Progenitor cell of endocrine pancreas (in vitro differentiated cells): ENCODE data around the gene DOCK4. TPM values are rescaled to one million over a fixed set of nuclear protein-coding genes. Genes with fewer than 3 reads are reported as not detected.

Experiments used
- DNase-seq: peaks from one replicate; pipeline ENCODE4 v3.0.0; 2021; ENCODE audit warnings: low spot score; ENCODE audit not compliant: unreplicated experiment
- H3K27ac Mint-ChIP-seq: 2 replicates; pipeline ENCODE4 v1.8.0; 2021; ENCODE audit warnings: mild to moderate bottlenecking, moderate library complexity, mixed read lengths
- H3K27me3 Mint-ChIP-seq: 2 replicates; pipeline ENCODE4 v1.8.0; 2021; ENCODE audit warnings: mixed read lengths
- H3K36me3 Mint-ChIP-seq: 2 replicates; pipeline ENCODE4 v1.8.0; 2022; ENCODE audit warnings: mixed read lengths; ENCODE audit not compliant: insufficient read depth
- H3K4me1 Mint-ChIP-seq: 2 replicates; pipeline ENCODE4 v1.8.0; 2021; ENCODE audit warnings: low read depth, mixed read lengths
- H3K4me3 Mint-ChIP-seq: 2 replicates; pipeline ENCODE4 v1.8.0; 2021; ENCODE audit warnings: low read depth, mild to moderate bottlenecking, moderate library complexity, mixed read lengths
- H3K9me3 Mint-ChIP-seq: 2 replicates; pipeline ENCODE4 v1.8.0; 2021; ENCODE audit warnings: low read depth, mixed read lengths
- total RNA-seq: library from RNA; stranded (reverse); gene quantifications from 2 replicates; pipeline ENCODE4 v1.2.1, GENCODE V29; 2021
- TF ChIP-seq, protein P1 (sequence below): fragments of 200-600 bp; sonication (generic); IDR thresholded peaks from one replicate; pipeline ENCODE4 v1.5.0; 2021; ENCODE audit warnings: antibody characterized with exemption, mild to moderate bottlenecking; ENCODE audit not compliant: unreplicated experiment

Gene DOCK4
- total RNA-seq, 1 donor from 2014 or later, result 28.8 TPM

DNA sequence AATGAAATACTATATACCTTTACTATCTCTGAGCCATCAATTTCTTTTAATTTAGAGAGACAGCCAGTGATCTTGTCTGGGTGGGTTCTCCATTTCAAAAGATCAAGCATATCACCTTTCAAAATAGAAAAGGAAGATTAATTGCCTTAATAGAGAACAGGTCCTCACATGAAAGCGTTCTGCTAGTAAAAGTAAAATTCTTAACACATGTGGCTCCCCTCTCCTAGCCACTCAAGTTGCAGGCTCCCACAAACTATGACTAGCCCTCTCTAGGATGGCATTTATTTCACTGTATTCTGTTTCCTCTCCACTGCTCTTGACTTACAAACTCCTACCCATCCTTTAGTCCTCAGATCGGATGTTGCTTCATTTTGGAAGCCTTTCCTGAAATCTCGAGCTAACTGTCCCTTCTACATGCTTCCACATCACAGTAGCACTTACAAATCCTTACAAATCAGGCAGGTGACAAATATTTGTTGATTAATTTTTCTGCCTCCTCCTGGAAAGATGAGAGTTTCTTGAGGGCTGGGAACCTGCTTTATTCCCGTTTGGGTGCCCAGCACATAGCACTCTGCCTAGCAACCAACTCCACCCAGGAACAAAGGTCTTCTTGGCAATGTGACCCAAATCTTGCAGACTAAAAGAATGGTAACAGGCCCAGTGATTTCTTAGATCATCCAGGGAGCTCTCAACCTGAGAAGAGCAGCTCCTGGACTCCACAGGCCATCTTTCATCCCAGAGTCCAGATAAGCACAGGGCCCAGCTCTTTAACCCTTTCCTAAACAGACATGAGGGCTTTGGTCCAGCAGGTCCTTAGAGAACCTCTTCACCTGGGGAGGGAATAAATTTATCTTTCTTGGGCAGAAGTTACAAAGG, 333.5 kb downstream of the DOCK4 start:
- Mint-ChIP-seq H3K27ac (no peak overlapping the region), H3K9me3 (no peaks in the 10 kb centered on the region), H3K4me1 (peaks cover 16% of the 10 kb centered on the region), H3K36me3 (peaks cover 9% of the 10 kb centered on the region), H3K4me3 (no peak overlapping the region), H3K27me3 (no peaks in the 10 kb centered on the region)
- no peak for DNase-seq
- TF ChIP-seq, protein P1, sequence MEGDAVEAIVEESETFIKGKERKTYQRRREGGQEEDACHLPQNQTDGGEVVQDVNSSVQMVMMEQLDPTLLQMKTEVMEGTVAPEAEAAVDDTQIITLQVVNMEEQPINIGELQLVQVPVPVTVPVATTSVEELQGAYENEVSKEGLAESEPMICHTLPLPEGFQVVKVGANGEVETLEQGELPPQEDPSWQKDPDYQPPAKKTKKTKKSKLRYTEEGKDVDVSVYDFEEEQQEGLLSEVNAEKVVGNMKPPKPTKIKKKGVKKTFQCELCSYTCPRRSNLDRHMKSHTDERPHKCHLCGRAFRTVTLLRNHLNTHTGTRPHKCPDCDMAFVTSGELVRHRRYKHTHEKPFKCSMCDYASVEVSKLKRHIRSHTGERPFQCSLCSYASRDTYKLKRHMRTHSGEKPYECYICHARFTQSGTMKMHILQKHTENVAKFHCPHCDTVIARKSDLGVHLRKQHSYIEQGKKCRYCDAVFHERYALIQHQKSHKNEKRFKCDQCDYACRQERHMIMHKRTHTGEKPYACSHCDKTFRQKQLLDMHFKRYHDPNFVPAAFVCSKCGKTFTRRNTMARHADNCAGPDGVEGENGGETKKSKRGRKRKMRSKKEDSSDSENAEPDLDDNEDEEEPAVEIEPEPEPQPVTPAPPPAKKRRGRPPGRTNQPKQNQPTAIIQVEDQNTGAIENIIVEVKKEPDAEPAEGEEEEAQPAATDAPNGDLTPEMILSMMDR, result no peak

DNA sequence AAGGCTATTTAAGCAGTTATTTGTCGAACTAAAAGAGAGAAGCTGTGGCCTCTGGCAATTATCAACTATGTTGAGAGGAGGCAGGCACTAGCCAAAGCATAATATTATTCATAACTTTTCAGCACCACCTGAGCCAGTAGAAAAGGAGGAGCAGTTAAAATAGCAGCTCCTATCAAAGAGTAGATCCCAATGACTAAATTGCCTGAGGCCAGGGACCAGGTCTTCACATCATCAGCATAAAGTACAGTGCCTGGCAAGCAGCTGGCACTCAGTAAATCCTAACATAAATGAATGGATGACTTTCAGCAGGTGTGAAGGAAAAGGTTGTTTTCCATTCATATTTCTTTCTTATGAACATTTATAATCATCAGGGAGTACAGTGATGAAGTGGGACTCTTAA, 334.9 kb downstream of the DOCK4 start:
- no peak for DNase-seq
- Mint-ChIP-seq H3K36me3 (peaks cover 11% of the 10 kb centered on the region), H3K4me3 (no peak overlapping the region), H3K27me3 (no peaks in the 10 kb centered on the region), H3K27ac (no peak overlapping the region), H3K4me1 (peaks cover 16% of the 10 kb centered on the region), H3K9me3 (no peaks in the 10 kb centered on the region)
- TF ChIP-seq, protein P1, result no peak

DNA sequence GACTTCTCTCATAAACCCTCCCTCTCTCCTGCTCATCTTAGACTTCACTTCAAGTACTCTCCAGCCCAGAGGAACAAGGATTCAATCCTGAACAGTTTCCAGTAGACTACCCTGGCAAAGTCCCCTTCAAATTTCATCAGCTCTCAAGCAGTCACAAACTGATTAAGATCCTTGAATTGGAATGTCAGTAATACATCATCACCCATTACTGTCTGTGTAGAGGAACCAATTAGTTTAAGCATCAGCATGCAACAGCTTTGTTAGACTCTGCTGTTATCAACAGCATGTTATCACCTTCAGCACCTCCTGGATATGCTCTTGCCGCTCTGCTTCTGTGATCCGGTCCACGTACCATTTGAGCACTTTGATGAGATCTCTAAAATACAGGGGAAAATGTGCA, 336.9 kb downstream of the DOCK4 start:
- no peaks in the 10 kb centered on the region for H3K27me3 Mint-ChIP-seq
- H3K4me3 Mint-ChIP-seq, result no peak overlapping the region
- peaks cover 19% of the 10 kb centered on the region for H3K36me3 Mint-ChIP-seq
- TF ChIP-seq, protein P1, result no peak
- no peaks in the 10 kb centered on the region for H3K9me3 Mint-ChIP-seq
- peaks cover 19% of the 10 kb centered on the region for H3K4me1 Mint-ChIP-seq
- peak overlapping the region; percentile 12 for H3K27ac Mint-ChIP-seq
- no peak for DNase-seq

DNA sequence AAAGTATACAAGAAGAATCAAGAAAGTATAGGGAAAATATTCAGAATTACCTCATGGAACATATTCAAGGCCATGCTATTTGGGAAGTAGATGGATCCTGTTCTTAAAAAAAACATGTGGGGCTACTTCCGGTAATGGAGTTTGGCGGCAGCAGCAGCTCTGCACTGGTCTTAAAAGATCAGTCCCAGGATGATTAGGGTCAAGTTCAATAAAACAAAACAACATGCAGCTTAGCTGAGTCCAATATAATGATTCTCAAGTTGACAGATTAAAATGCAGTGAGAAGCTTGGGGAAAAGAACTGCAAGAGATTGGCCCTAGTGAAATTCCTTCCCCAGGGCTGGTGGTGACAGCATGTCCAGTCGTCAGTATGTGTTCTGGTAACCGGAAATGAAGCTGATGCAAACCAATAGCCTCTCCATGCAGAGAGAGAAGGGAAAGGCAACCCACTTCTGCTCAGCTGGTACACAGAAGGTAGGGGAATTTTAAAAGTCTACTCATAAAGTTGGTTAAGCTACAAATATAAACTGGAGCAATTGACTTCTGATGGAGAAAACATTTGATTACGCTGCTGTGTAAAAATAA, 338.8 kb downstream of the DOCK4 start:
- Mint-ChIP-seq H3K36me3 (peaks cover 18% of the 10 kb centered on the region), H3K4me3 (no peak overlapping the region), H3K9me3 (no peaks in the 10 kb centered on the region), H3K27ac (no peak overlapping the region), H3K27me3 (no peaks in the 10 kb centered on the region), H3K4me1 (peaks cover 3% of the 10 kb centered on the region)
- TF ChIP-seq, protein P1, result no peak
- DNase-seq, result no peak

DNA sequence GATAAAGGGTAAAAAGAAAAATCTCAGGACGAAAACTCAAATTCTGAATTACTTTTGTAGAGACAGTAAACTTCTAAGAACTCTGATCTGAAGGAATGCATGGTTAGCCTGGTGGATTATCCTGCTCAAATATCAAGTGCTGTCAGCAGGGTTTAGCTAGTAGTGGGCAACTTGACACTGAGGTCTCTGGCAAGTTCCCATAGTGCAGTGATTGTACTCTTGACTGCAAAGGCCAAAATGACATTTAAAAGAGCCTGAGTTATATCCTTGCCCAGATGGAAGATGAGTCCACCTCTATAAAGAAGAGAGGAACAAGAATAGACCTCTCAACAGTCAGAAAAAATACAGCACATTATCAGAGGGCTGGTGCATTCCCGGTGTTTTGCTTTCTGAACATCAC, 339.4 kb downstream of the DOCK4 start:
- Mint-ChIP-seq H3K4me1 (peaks cover 3% of the 10 kb centered on the region), H3K4me3 (no peak overlapping the region), H3K36me3 (peaks cover 18% of the 10 kb centered on the region), H3K27me3 (no peaks in the 10 kb centered on the region), H3K27ac (no peak overlapping the region), H3K9me3 (no peaks in the 10 kb centered on the region)
- DNase-seq, result no peak
- TF ChIP-seq, protein P1, result no peak
